ENCODE results near the gene CRABP2.

DNA sequence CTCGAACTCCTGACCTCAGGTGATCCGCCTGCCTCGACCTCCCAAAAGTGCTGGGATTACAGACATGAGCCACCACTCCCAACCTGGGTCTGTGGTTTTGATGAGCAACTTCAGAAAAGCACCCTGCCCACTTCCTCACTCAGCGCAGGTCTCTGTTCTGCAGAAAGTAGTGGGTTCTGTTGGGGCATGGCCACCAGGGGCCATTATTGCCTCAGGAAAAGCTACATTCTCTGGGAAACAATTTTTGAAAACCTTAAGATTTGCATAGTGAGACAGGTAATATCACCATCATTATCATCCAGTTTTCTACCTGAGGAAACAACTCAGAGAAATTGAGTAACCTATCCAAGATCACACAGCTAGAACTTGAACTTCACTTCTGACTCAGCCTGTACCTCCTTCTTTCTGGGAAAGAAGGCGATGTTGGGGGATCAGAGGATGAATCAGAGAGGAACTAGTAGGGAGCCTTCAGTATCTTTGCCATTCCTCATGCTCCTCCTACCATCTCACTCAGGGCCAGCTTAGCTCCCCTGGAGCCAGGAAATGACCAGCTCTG is 21.1 kb downstream of the CRABP2 start:
- TF ChIP-seq CTCF (IDR thresholded peaks at IDR 0.05; ENCODE audit: low read length): peak; percentile 19; the same call in 1 of the 2 replicates
- no peak for TF ChIP-seq EZH2 (optimal IDR thresholded peaks at IDR 0.05; ENCODE audit: low read depth, low read length)

Measured in MM.1S (cell line).